K562 (cell line): ENCODE results near the gene PTRHD1. TPM values are rescaled to one million over a fixed set of nuclear protein-coding genes. Genes with fewer than 3 reads are reported as not detected.
"Not testable (repeated sequence)": the region's sequence is repeated elsewhere in the genome, so short reads cannot be mapped to it uniquely, and the experiment has no call there.

Experiments used
- ATAC-seq: fragments of 200-7000 bp; cut with Tn5 transposase; 3 replicates; pipeline ENCODE4 v1.9.1; 2020; ENCODE audit warnings: moderate library complexity
- BruUV-seq: library from RNA; stranded (reverse); fragments of 400-500 nt; replicated peaks from 2 replicates; lab custom pipeline; 2021; lab: Mats Ljungman, UMichigan
- CTCF ChIA-PET: fragments of 300-600 bp; formaldehyde crosslinking; extraction: SDS; loops from one replicate; lab custom pipeline; 2021; ENCODE audit warnings: low intra/inter-chr PET ratio; lab: Yijun Ruan, JAX
- POLR2A ChIA-PET: fragments of 300-600, 350-650 bp; sonication (Branson Sonifier 250); formaldehyde crosslinking; extraction: SDS; loops from one replicate; lab custom pipeline; 2021; ENCODE audit warnings: antibody characterized with exemption, inconsistent platforms; lab: Yijun Ruan, JAX
- DNase-seq, 4 experiments: peaks; one replicate each; pipeline versions ENCODE4 v3.0.0 to v3.0.0-alpha.2; 2011 to 2018; ENCODE audit warnings: low spot score in 3 of 4, mixed read lengths in 3 of 4; ENCODE audit errors: extremely low read depth in 1 of 4
- FAIRE-seq: peaks from 2 replicates; lab custom pipeline; 2011; peaks lifted over from hg19 to GRCh38; lab: Jason Lieb, UNC
- H2AFZ ChIP-seq: 2 replicates; pipeline ENCODE4 v1.6.0; 2011; ENCODE audit warnings: low read depth, low read length, control low read depth, inconsistent platforms
- H3K27ac ChIP-seq: fragments of 200-600 bp; 3 replicates; pipeline ENCODE4 v1.8.0; 2011; ENCODE audit warnings: low read depth, mild to moderate bottlenecking, control low read depth, inconsistent platforms, low read length, moderate library complexity, mixed read lengths; ENCODE audit errors: extremely low read depth
- H3K27me3 ChIP-seq, 2 experiments: fragments of 300-600 bp in 1 of 2; 2 replicates in 1 of 2; 3 replicates in 1 of 2; pipeline versions ENCODE4 v1.6.0 to v1.8.0; 2011; ENCODE audit warnings: inconsistent platforms in 2 of 2, low read length in 2 of 2, mild to moderate bottlenecking in 1 of 2, mixed read lengths in 1 of 2, moderate library complexity in 1 of 2; ENCODE audit not compliant: control insufficient read depth in 2 of 2, insufficient read depth in 2 of 2
- H3K36me3 ChIP-seq: fragments of 300-600 bp; 3 replicates; pipeline ENCODE4 v1.8.0; 2011; ENCODE audit warnings: mild to moderate bottlenecking, low read length, inconsistent platforms; ENCODE audit not compliant: control insufficient read depth, insufficient read depth
- H3K4me1 ChIP-seq, 2 experiments: fragments of 200-600 bp in 1 of 2; replicated peaks in 1 of 2; 2 replicates in 1 of 2; 3 replicates in 1 of 2; pipeline versions ENCODE4 v1.5.1 to v1.8.0; 2011; ENCODE audit warnings: inconsistent platforms in 2 of 2, low read length in 2 of 2, mild to moderate bottlenecking in 1 of 2, mixed read lengths in 1 of 2, moderate library complexity in 1 of 2; ENCODE audit not compliant: control insufficient read depth in 2 of 2, insufficient read depth in 2 of 2
- H3K4me2 ChIP-seq: 2 replicates; pipeline ENCODE4 v1.6.1; 2011; ENCODE audit warnings: low read length, control low read depth, inconsistent platforms, mixed read lengths; ENCODE audit not compliant: insufficient read depth
- H3K4me3 ChIP-seq: fragments of 200-600 bp; sonication (generic), shearing (Covaris generic); 2 replicates; pipeline ENCODE4 v1.5.1; 2016; ENCODE audit warnings: control low read depth, inconsistent platforms
- H3K79me2 ChIP-seq: fragments of 200-600 bp; 3 replicates; pipeline ENCODE4 v1.8.0; 2011; ENCODE audit warnings: low read length, inconsistent platforms; ENCODE audit not compliant: control insufficient read depth, insufficient read depth
- H3K9ac ChIP-seq, 2 experiments: 2 replicates each; pipeline versions ENCODE4 v1.6.0 to v1.6.1; 2011; ENCODE audit warnings: low read depth in 2 of 2, low read length in 2 of 2, control low read depth in 1 of 2, inconsistent platforms in 1 of 2, mild to moderate bottlenecking in 1 of 2, mixed read lengths in 1 of 2; ENCODE audit not compliant: insufficient read depth in 1 of 2
- H3K9me1 ChIP-seq: one replicate; pipeline ENCODE4 v1.6.0; 2011; ENCODE audit warnings: inconsistent platforms, mild to moderate bottlenecking, low read length, moderate library complexity; ENCODE audit not compliant: control insufficient read depth, insufficient read depth
- H3K9me3 ChIP-seq: replicated peaks from 2 replicates; pipeline ENCODE4 v1.5.1; 2011; ENCODE audit warnings: low read depth, low read length, inconsistent platforms; ENCODE audit not compliant: control insufficient read depth, insufficient read depth
- H4K20me1 ChIP-seq: replicated peaks from 2 replicates; pipeline ENCODE4 v1.6.1; 2011; ENCODE audit warnings: low read length, inconsistent platforms, mixed read lengths; ENCODE audit not compliant: control insufficient read depth, insufficient read depth
- BCOR ChIP-seq: fragments of 450-650 bp; IDR thresholded peaks from 2 replicates; pipeline ENCODE4 v1.6.1; 2016
- FOXA3 ChIP-seq, 2 experiments: fragments of 450-650 bp in 1 of 2; sonication (generic) in 1 of 2; formaldehyde crosslinking; IDR thresholded peaks in 1 of 2; conservative IDR thresholded peaks in 1 of 2; 2 replicates each; pipeline versions ENCODE4 v1.4.0 to v1.8.0; 2020 to 2022; ENCODE audit warnings: mild to moderate bottlenecking in 2 of 2, missing genetic modification reagents in 1 of 2
- FOXM1 ChIP-seq, 2 experiments: fragments of 450-650 bp in 1 of 2; sonication (generic) in 1 of 2; formaldehyde crosslinking in 1 of 2; IDR thresholded peaks; 2 replicates each; pipeline versions ENCODE4 v1.6.1 to v1.9.0; 2017 to 2022; ENCODE audit warnings: low read depth in 2 of 2, mild to moderate bottlenecking in 2 of 2, missing genetic modification reagents in 1 of 2, moderate library complexity in 1 of 2
- HDAC1 ChIP-seq, 2 experiments: fragments of 450-650 bp; IDR thresholded peaks; 2 replicates each; pipeline ENCODE4 v1.6.1; 2016 to 2017; ENCODE audit warnings: inconsistent platforms in 1 of 2, mild to moderate bottlenecking in 1 of 2, moderate library complexity in 1 of 2
- JUND ChIP-seq, 2 experiments: IDR thresholded peaks; 2 replicates in 1 of 2; 3 replicates in 1 of 2; pipeline ENCODE4 v1.6.1; 2011; ENCODE audit warnings: borderline replicate concordance in 2 of 2, low read depth in 2 of 2, low read length in 2 of 2, improper control_type of control experiment in 1 of 2, missing biosample characterization in 1 of 2, missing genetic modification characterization in 1 of 2, missing genetic modification reagents in 1 of 2
- KDM1A ChIP-seq, 2 experiments: fragments of 450-650 bp; IDR thresholded peaks; 2 replicates each; pipeline ENCODE4 v1.6.1; 2016; ENCODE audit warnings: mild to moderate bottlenecking in 2 of 2
- PHF20 ChIP-seq: fragments of 450-650 bp; IDR thresholded peaks from 2 replicates; pipeline ENCODE4 v1.6.1; 2018; ENCODE audit not compliant: partially characterized antibody
- STAT5A ChIP-seq: IDR thresholded peaks from 2 replicates; pipeline ENCODE4 v1.6.1; 2012; ENCODE audit warnings: low read length, inconsistent platforms, borderline replicate concordance
- ZNF146 ChIP-seq: IDR thresholded peaks from one replicate; pipeline ENCODE4 v1.6.1; 2018; ENCODE audit warnings: missing compliant biosample characterization; ENCODE audit not compliant: unreplicated experiment
- ZNF766 ChIP-seq: fragments of 200-800 bp; sonication (Bioruptor generic); conservative IDR thresholded peaks from 2 replicates; pipeline ENCODE4 v1.6.1; 2016; ENCODE audit warnings: missing genetic modification characterization, missing compliant biosample characterization
- ZNF79 ChIP-seq: fragments of 250-450 bp; sonication (Bioruptor Pico); IDR thresholded peaks from 2 replicates; pipeline ENCODE4 v1.4.0; 2020; ENCODE audit warnings: low read depth, mild to moderate bottlenecking, moderate library complexity
- WGBS: fragments of 100-300 bp; shearing (Covaris generic); methylation state at CpG from one replicate; pipeline ENCODE4 v1.1.6; 2016; ENCODE audit warnings: low coverage, mixed read lengths; ENCODE audit not compliant: insufficient coverage; ENCODE audit errors: missing lambda C conversion rate; 5-methylcytosine and 5-hydroxymethylcytosine counted together
- in situ Hi-C: fragments of 300-500 bp; cut with MboI; formaldehyde crosslinking; loops from 4 replicates; pipeline ENCODE4 v1.15.0; 2018; ENCODE audit warnings: inconsistent platforms, mixed read lengths
- intact Hi-C: fragments of 100-400 bp; cut with micrococcal nuclease; formaldehyde crosslinking; loops from 2 replicates; pipeline ENCODE4 v1.14.2; 2022
- polyA plus RNA-seq, 8 experiments: library from polyadenylated mRNA; depleted of rRNA in 4 of 8; stranded (reverse) in 5 of 8; unstranded in 3 of 8; fragments of >200 nt; fragmentation: Nextera tagmentation in 2 of 8; fragmentation: Illumina TruSeq in 1 of 8; extraction: Ambion mirVana in 2 of 8; extraction: Trizol in 1 of 8; gene quantifications; 2 replicates each; pipeline versions ENCODE4 v1.2.1 to v1.2.3, GENCODE V29; 2011 to 2014; ENCODE audit warnings: inconsistent platforms in 1 of 8, missing spikeins in 1 of 8
- total RNA-seq, 7 experiments: library from RNA; depleted of rRNA in 6 of 7; stranded (reverse); fragments of >200 nt in 6 of 7; fragmentation: Illumina TruSeq in 2 of 7; extraction: Trizol in 2 of 7; gene quantifications; 2 replicates each; pipeline versions ENCODE4 v1.2.1 to v1.2.3, GENCODE V29; 2011 to 2021; ENCODE audit warnings: low replicate concordance in 1 of 7
- TF ChIP-seq, protein P1 (sequence below): fragments of 450-650 bp; formaldehyde crosslinking; IDR thresholded peaks from 2 replicates; pipeline ENCODE4 v1.4.0; 2022; ENCODE audit warnings: missing genetic modification characterization

The PTRHD1 gene
- total and polyA plus RNA-seq, 9 of the 15 experiments (the other 6 are each of a cell fraction or from before 2014, with no cell fraction given), result 15.8 to 83.2 (median 46.6) TPM

DNA sequence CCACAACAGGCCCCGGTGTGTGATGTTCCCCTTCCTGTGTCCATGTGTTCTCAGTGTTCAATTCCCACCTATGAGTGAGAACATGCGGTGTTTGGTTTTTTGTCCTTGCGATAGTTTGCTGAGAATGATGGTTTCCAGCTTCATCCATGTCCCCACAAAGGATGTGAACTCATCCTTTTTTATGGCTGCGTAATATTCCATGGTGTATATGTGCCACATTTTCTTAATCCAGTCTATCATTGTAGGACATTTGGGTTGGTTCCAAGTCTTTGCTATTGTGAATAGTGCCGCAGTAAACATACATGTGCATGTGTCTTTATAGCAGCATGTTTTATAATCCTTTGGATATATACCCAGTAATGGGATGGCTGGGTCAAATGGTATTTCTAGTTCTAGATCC, 7.3 kb upstream of the PTRHD1 start:
- BruUV-seq, H3K4me3 ChIP-seq, FAIRE-seq, H3K9me1 ChIP-seq, H4K20me1 ChIP-seq, H2AFZ ChIP-seq, H3K27ac ChIP-seq, DNase-seq, ATAC-seq, H3K27me3 ChIP-seq, in situ Hi-C loops, H3K9ac ChIP-seq, CTCF ChIA-PET, H3K4me2 ChIP-seq, H3K9me3 ChIP-seq, intact Hi-C loops: not testable (repeated sequence)
- Histone ChIP-seq H3K36me3 (peaks cover 39% of the 10 kb centered on the region; the same call in 2 of the 3 replicates), H3K4me1 (peaks cover 0 to 18% of the 10 kb centered on the region in 2 experiments; a peak in 3 of 5 replicates), H3K79me2 (peaks cover 44% of the 10 kb centered on the region)
- peak; percentile 32 for TF ChIP-seq PHF20
- TF ChIP-seq ZNF146 (CRISPR knock-in tag), result peak; percentile 38
- TF ChIP-seq BCOR, result peak; percentile 45; the same call in 1 of the 2 replicates
- 0 out of 4 replicates have a peak, but pooled peaks of 1 of the 2 experiments have one; percentile 15 for TF ChIP-seq KDM1A (IDR thresholded peaks at IDR 0.05)
- POLR2A ChIA-PET, result interaction anchor here (2.9 kb wide), 1 partner anchor 15 kb away, joined by 10 read pairs; no protein-coding TSS in a partner anchor
- 88% methylated on average over 3 of the region's 5 CpGs for WGBS

DNA sequence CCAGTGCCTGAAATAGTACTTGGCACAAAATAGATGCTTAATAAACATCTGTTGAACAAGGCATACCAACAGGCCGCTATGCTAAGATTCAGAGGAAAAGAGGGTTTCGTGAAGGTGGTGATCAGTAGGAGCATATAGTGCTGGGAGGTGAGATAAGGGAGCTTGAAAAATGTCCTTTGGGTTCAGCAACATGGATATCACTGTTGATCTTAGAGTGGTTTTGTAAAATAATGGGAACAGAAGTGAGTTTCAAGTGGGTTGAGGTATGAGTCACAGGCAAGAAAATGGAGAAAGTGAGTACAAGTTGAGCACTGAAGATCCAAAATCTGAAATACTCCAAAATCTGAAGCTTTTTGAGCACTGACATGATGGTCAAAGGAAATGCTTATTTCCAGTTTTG, 4.5 kb upstream of the PTRHD1 start:
- Histone ChIP-seq H4K20me1 (peaks cover 7% of the 10 kb centered on the region; the same call in 1 of the 2 replicates), H3K4me2 (peak overlapping the region; percentile 35), H3K4me3 (no peak overlapping the region), H3K27me3 (no peaks in the 10 kb centered on the region), H2AFZ (no peak overlapping the region), H3K9me3 (no peaks in the 10 kb centered on the region), H3K36me3 (peaks cover 53% of the 10 kb centered on the region; the same call in 2 of the 3 replicates), H3K79me2 (peaks cover 67% of the 10 kb centered on the region), H3K9me1 (no peaks in the 10 kb centered on the region), H3K4me1 (peaks cover 4 to 24% of the 10 kb centered on the region in 2 experiments; a peak in 4 of 5 replicates), H3K9ac (no peak overlapping the region; a peak in 1 of 4 replicates), H3K27ac (no peak overlapping the region)
- DNase-seq (peak in 2 of 4 experiments; percentile 49 to 70), ATAC-seq (no peak), FAIRE-seq (peak; percentile 58)
- BruUV-seq, result no TSS peak
- ChIA-PET POLR2A (interaction anchor here (0.5 to 2.9 kb wide), 5 partner anchors 9 to 113 kb away, joined by 3 to 10 read pairs (median 3); no protein-coding TSS in a partner anchor), CTCF (no interaction called here)
- in situ Hi-C loops, result loop anchor here (5.0 to 25.0 kb wide), 2 partner anchors 305 to 385 kb away; partner anchors contain the start of gene NCOA1
- 18% methylated on average over 2 of the region's 2 CpGs for WGBS
- intact Hi-C loops, result no loop called here
- TF ChIP-seq ZNF766 (0 out of 2 replicates have a peak, but pooled peaks have one; percentile 18), FOXA3 (CRISPR knock-in tag; conservative IDR thresholded peaks at IDR 0.05 in 1 of 2, IDR thresholded peaks at IDR 0.05 in 1 of 2) (no peak), JUND (IDR thresholded peaks at IDR 0.05; ENCODE audit: borderline replicate concordance, low read depth, low read length) (peak; percentile 75), JUND (tag; IDR thresholded peaks at IDR 0.05; ENCODE audit: borderline replicate concordance, low read depth, low read length) (peak; percentile 48; the same call in 1 of the 3 replicates), HDAC1 (IDR thresholded peaks at IDR 0.05) (peak in 1 of 2 experiments; percentile 43; a peak in 1 of 4 replicates), FOXM1 (IDR thresholded peaks at IDR 0.05; ENCODE audit: low read depth) (no peak), FOXM1 (CRISPR knock-in tag; IDR thresholded peaks at IDR 0.05; ENCODE audit: low read depth) (no peak), ZNF79 (CRISPR knock-in tag) (no peak), STAT5A (peak; percentile 29; the same call in 1 of the 2 replicates)
- TF ChIP-seq, protein P1, sequence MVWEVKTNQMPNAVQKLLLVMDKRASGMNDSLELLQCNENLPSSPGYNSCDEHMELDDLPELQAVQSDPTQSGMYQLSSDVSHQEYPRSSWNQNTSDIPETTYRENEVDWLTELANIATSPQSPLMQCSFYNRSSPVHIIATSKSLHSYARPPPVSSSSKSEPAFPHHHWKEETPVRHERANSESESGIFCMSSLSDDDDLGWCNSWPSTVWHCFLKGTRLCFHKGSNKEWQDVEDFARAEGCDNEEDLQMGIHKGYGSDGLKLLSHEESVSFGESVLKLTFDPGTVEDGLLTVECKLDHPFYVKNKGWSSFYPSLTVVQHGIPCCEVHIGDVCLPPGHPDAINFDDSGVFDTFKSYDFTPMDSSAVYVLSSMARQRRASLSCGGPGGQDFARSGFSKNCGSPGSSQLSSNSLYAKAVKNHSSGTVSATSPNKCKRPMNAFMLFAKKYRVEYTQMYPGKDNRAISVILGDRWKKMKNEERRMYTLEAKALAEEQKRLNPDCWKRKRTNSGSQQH (CRISPR knock-in tag), result no peak
